ENCODE results near the gene GMDS.

The GMDS gene

DNA sequence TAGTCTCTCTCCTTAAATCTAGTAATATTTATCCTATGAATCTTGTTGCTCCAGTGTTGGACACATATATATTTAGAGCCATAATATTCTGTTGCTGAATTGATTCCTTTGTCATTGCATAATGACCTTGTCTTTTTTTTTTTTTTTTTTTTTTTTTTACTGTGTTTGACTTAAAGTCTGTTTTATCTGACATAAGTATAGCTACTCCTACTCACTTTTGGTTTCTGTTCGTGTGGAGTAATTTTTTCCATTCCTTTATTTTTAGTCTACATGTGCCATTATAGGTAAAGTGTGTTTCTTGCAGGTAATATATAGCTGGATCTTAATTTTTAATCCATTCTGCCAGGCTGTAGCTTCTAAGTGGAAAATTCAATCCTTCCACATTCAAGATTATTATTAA, 166.5 kb downstream of the GMDS start:
- DNase-seq (ENCODE audit: low read depth, low spot score) = no peak

DNA sequence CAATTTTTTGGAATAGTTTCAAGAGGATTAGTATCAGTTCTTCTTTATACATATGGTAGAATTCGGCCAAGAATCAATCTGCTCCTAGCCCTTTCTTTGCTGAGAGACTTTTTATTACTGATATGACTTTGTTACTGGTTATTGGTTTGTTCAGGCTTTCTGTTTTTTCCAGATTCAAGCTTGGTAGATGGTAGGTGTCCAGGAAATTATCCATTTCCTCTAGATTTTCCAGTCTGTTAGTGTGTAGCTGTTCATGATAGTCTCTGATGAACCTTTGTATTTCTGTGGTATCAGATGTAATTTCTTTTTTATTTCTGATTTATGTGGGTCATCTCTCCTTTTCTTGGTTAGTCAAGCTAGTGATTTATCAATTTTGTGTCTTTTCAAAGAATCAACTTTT, 167.6 kb downstream of the GMDS start:
- no peak overlapping the region for H3K4me3 ChIP-seq (ENCODE audit: low read length)
- no peak for DNase-seq (ENCODE audit: low read depth, low spot score)

More for the DNA sequence above, 166.5 kb downstream of the GMDS start:
- H3K4me3 ChIP-seq (ENCODE audit: low read length) = no peak overlapping the region

DNA sequence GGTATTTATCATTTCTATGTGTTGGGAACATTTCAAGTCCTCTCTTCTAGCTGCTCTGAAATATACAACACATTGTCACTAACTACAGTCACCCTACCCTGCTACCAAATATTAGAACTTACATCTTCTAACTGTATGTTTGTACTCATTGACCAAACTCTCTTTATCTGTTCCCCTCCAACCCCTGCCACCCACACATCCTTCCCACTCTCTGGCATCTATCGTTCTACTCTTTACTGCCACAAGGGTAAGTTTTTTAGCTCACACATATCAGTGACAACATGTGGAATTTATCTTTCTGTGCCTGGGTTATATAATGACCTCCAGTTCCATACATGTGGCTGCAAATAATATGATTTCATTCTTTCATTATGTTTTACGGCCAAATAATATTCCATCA, 171.9 kb downstream of the GMDS start:
- no peak for DNase-seq (ENCODE audit: low read depth, low spot score)

DNA sequence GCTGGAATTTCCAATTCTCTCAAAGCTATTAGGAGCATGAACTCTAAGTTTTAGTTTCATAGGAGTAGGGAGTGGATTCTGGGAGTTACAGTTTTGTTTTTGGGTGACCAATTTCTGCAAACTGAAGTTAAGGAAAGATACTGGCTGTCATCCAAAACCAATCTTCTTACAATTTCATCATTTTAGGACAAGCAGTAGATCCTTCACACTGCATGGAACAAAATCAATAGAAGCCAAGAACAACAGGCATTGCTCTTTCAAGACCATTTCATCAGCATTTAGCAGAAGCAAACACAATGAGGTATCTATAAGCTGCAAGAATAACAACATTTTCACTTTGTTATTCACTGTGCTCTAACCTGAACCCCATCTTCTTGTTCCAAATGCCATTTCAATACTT, 173.0 kb downstream of the GMDS start:
- no peak for DNase-seq (ENCODE audit: low read depth, low spot score)
- H3K4me3 ChIP-seq (ENCODE audit: low read length) = no peak overlapping the region

More for the DNA sequence above, 171.9 kb downstream of the GMDS start:
- no peak overlapping the region for H3K4me3 ChIP-seq (ENCODE audit: low read length)

DNA sequence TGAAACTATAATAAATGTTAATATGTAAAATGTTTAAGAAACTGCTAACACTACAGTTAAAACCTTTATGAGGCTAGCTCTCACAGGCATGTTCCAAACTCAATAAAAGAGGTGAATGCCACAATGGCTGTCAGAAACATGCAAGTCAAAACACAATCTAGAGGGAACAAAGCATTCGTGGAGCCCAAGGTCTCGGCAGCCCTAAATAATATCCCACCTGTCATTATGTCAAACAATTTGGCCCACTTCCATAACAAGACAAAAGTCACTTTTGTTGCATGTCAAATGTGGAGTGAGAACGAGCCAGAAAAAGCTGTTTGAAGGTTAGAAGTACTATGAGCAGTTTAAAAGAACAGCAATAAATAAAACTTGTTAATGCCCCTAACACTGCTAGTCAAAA, 181.9 kb downstream of the GMDS start:
- no peak for DNase-seq (ENCODE audit: low read depth, low spot score)

DNA sequence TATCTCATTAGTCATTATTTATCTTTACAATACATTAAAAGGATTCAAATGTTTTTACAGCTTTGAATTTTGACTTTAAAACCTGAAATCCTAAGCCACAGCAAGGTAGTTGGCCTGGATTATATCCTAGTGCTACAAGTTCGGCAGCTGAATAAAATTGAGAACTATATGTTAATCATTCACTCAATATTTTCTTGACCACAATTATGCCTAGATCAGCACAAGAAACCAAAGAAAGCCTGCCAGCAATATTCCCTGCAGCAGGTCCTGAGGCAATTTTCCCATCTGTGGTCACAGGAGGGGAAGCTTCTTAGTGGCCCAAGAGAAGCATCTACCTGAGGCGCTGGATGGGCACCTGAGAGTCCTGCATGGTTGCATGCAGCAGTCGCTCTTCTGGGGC, 183.5 kb downstream of the GMDS start:
- H3K4me3 ChIP-seq (ENCODE audit: low read length) = no peak overlapping the region
- DNase-seq (ENCODE audit: low read depth, low spot score) = no peak

More for the DNA sequence above, 181.9 kb downstream of the GMDS start:
- H3K4me3 ChIP-seq (ENCODE audit: low read length) = no peak overlapping the region

DNA sequence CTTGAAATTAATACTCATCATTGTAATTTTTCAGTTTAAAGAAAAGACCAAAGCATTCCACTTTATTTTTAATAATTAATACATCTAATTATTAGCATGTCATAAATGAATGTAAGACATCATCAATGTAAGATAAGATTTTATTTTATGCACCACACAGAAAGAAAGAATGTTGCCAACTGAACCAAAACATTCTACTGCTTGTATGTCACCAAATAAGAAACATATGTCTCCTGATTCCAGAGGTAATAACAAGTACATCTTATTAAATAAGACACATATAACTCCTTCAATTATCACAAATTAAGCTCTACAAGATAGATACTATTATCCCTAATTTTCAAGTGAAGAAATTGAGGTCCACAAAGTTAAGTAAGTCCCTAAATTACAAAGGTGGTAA, 189.5 kb downstream of the GMDS start:
- H3K4me3 ChIP-seq (ENCODE audit: low read length) = no peak overlapping the region
- no peak for DNase-seq (ENCODE audit: low read depth, low spot score)

DNA sequence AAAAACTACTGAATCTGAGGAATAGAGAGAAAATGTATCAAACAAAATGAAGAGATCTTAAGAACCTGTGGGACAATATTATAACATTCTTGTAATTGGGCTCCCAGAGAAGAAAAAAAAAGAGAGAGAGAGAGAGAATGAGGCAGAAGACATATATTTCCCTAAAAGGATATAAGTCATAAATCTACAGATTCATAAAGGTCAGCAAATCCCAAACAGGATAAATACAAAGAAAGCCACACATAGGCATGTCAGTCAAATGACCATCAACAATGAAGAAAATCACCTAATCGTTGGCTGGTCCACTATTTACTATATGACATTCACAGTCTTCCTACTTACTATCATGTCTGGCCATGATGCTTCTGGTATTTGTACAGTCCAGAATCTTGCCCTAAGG, 190.3 kb downstream of the GMDS start:
- no peak for DNase-seq (ENCODE audit: low read depth, low spot score)
- no peak overlapping the region for H3K4me3 ChIP-seq (ENCODE audit: low read length)

DNA sequence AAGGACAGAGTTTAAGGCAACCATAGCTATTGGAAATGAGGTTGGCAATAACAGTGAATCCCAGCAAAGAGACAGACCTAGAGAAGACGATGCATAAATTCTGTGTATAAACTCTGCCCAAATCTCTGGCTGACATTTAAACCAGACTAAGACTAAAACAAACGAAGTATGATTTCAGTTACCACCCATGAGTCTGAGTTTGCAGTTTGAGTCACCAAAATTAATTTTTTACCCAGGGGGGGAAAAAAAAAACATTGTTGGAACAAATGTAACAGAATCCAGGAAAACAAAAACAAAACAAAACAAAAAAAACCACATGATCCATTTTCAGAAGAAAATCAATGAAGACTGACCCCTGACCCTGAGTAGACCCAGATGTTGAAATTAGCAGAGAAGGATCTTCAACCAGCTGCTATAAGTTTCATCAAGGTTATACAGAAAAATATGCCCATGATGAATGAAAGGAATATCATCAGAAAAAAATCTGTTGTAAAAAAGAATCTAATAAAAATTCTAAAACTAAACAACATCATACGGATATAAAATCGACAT, 190.8 kb downstream of the GMDS start:
- no peak for DNase-seq (ENCODE audit: low read depth, low spot score)
- H3K4me3 ChIP-seq (ENCODE audit: low read length) = no peak overlapping the region

DNA sequence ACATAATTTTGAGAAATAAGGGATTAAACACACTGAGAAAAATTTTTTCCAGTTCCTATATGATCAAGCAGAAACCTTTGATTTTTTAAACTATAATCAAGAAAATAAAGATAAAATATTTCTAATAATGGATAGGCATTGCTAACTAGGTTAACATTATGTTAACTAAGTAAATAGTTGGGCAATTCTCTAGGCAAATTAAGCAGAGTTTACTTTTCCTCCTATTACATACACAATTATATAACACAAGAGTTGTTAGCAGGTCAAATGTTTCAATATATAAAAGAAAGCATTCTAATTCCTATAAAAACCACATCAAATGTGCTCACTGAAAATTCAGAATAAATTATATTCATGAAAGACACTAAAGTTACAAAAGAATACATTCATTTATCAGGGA, 191.7 kb downstream of the GMDS start:
- H3K4me3 ChIP-seq (ENCODE audit: low read length) = no peak overlapping the region
- no peak for DNase-seq (ENCODE audit: low read depth, low spot score)

DNA sequence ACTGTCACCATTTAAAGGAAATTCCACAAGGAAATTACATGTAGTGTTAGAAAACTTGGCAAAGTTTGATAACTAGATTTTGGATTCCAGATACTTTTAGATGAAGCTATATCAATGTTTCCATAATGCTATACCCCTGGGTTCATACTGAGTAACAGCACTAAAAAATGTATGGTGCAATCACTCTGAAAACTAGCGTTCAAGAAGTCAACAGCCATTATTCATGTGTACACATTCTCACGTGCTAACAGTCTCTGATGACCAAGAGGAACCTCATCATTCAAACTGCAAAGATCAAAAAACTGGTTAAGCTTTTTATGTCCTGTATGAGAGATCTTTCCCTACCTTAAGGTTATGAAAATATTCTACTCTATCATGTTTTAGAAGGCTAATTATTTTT, 197.6 kb downstream of the GMDS start:
- no peak overlapping the region for H3K4me3 ChIP-seq (ENCODE audit: low read length)
- DNase-seq (ENCODE audit: low read depth, low spot score) = no peak

DNA sequence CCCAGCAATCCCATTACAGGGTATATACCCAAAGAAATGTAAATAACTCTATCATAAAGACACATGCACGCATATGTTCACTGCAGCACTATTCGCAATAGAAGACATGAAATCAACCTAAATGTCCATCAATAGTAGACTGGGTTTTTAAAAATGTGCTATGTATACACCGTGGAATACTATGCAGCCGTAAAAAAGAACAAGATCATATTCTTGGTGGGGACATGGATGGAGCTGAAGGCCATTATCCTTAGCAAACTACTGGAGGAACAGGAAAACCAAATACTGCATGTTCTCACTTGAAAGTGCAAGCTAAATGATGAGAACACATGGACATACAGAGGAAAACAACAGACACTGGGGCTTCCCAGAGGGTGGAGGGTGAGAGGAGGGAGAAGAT, 201.2 kb downstream of the GMDS start:
- DNase-seq (ENCODE audit: low read depth, low spot score) = no peak
- H3K4me3 ChIP-seq (ENCODE audit: low read length) = no peak overlapping the region

DNA sequence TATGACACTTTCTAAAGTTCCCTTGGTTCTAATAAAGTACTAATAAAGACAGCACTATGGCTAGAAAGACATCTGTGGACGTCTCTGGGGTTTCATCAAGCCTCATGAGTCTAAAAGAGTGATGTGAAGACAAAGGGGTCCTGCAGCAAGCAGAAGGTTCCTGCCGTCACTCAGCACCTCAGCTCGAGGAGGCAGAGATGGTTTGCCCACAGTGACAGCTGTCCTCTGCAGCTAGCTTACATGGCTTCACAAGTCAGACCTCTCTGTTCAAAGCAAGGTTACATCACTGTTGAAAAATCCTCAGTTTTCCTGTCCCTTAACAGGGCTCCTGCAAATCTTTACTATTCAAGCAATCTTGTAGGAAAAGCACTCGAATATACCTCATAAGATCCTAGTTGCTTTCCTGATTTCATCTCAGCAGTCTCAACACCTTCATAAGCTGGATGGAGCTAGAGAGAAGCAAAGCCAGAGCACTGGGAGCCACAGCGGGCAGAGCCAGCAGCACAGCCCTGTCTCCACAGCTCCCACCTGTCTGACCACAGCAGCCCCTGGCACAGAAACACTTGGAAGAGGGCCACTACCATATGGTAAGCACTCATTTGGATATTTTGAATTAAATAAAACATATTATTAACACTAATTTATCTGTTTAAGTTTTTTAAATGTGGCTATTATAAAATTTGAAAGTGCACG, 202.3 kb downstream of the GMDS start:
- no peak overlapping the region for H3K4me3 ChIP-seq (ENCODE audit: low read length)
- DNase-seq (ENCODE audit: low read depth, low spot score) = no peak

DNA sequence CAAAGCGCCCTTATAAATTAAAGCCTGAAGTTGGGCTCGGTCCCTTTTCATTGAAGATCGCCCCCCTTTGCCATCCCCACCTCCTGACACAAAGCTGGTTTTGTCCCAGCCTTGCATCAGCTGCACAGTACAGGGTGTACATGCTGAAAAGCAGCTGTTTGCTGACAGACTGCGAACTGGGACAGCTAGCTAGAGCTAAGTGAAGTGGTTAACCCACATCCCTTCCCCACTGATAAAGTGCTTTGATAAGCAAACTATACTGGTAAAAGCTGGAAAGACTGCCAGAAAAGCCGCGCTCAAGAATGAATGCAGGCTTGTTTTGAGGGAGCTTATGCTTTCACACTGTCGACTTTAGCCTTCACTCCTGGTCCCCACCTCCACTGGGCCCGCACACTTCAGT, 207.3 kb downstream of the GMDS start:
- H3K4me3 ChIP-seq (ENCODE audit: low read length) = no peak overlapping the region
- peak; percentile 99 for DNase-seq (ENCODE audit: low read depth, low spot score)

DNA sequence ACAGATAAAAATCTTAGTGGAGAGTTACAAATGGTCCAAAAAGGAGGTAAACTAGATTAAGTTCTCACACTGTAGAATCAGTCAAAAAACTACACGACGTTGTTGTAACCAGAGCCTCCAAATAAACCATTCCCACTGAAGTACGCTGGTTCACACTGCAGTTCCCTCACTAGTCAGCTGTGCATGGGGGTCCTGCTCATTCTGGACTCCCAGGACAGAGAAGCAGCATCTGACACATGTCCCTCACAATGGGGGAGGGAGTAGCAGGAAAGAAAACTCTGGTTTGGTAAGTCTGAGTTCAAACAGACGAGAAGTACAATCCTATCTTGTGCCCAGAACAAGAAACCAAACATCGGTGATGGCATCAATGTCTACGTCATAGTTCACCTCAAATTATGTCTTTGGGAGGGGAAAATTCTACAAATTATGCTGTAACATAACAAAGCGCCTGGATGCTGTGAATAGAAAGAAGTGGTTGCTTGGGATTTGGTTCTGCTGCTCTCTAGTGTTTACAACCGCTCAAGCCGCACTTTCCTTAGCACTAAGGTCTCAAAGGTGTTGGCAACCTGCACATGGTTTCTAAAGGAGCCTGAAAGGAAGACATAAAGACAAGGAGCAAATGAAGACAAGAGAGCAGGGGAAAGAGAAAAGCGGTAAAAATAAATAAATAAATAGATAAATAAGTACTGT, 208.0 kb downstream of the GMDS start:
- DNase-seq (ENCODE audit: low read depth, low spot score) = peak; percentile 44
- H3K4me3 ChIP-seq (ENCODE audit: low read length) = no peak overlapping the region

DNA sequence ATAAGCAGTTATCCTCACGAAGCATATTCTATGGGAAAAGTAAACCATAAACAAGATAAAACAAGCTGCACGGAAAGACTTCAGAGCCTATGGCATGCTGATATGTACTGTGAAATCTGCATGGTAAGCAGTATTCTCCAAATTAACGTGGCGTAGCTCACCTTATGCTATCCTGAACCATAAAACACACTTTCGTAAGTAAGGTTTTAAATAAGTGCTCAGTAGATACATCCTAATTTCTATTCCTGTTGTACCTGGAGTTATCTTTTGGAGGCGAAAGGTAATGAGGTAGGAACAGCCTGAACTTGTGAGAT, 208.7 kb downstream of the GMDS start:
- DNase-seq (ENCODE audit: low read depth, low spot score) = no peak
- H3K4me3 ChIP-seq (ENCODE audit: low read length) = no peak overlapping the region

DNA sequence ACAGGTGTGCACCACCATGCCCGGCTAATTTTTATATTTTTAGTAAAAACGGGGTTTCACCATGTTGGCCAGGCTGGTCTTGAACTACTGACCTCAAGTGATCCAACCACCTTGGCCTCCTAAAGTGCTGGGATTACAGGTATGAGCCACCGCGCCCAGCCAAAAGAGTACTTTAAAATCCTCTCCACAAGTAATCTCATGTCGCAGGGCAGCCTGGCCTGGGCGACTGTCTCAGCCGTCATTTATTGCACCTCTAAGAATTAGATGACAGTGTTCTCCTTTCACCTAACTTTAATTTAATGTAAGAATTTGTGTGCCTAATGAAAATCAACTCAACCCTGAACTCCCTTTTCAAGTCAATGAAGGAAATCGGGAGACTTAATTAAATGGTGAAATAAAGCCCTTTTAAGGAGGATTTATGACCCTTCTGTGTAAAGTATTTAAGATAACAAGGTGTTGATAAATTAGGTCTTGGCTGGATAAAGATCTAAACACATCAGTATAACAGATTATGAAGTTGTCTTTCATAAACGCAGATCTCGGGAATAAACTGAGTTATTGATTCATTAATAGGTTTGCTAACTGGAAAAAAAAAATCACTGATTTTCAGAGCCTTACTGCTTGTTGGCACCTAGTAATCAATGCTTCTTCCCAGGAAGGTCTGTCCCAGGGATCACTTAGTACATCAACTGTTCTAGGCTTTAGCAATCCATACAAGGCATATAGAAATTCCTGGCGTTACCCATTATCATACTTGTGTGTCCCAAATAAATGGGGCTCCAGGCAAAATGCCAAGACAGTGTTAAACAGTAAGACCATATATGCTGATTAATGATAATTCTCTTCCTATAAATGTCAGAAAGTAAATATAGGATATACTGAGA, 209.3 kb downstream of the GMDS start:
- no peak for DNase-seq (ENCODE audit: low read depth, low spot score)
- no peak overlapping the region for H3K4me3 ChIP-seq (ENCODE audit: low read length)

DNA sequence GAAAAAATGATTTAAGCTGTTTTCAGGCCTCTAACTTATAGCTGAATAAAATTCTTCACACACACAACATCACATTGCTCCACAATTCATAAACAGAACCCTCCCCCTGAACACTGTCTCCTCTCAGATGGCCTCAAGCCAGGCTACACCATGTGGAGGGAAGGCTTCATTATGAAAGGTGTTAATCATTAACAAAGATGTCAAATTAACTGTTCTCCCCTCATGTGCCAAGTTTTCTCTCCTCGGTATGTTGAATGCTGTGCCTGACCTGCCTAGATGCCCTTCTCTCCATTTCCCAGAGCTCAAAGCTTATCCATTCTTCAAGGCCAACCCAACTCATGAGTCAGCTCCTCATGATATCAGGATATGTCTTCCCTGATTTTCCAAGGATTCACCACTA, 210.4 kb downstream of the GMDS start:
- no peak overlapping the region for H3K4me3 ChIP-seq (ENCODE audit: low read length)
- DNase-seq (ENCODE audit: low read depth, low spot score) = no peak

DNA sequence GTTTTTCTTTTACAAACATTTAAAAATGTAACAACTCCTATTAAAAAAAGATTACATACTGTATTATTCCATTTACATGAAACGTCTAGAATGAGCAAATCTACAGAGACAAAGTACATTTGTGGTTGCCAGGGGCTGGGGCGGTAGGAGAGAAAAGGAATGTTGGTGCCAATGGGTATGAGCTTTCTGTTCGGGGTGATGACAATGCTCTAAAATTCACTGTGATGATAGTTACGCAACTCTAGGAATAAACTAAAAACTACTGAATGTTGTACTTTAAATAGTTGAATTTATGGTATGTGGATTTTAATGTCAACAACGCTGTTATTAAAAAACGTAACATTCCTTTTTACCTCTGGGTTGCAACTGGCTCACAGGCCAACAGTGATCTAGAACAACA, 211.1 kb downstream of the GMDS start:
- DNase-seq (ENCODE audit: low read depth, low spot score) = no peak

DNA sequence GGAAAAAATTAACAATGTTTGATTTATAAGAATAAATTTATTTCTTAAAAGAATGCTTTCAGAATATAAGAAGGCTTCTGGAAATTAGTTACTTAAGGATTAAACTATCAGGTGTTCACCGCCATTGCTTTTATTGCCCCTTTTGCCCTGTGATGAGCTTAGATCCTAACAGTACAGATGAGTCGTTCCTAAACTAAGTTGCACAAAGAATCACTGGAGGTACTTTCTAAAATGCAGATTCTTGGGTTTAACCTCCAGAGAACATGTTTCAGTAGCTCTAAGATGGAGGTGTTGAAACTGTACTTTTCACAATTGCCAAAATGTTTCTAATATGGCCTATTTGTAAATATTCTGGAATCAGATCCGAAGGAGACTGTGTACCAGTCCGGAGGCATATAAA, 211.9 kb downstream of the GMDS start:
- no peak for DNase-seq (ENCODE audit: low read depth, low spot score)
- H3K4me3 ChIP-seq (ENCODE audit: low read length) = no peak overlapping the region

More for the DNA sequence above, 211.1 kb downstream of the GMDS start:
- H3K4me3 ChIP-seq (ENCODE audit: low read length) = no peak overlapping the region
